Activated gamma-delta T cell (primary cell): ENCODE data around the gene TBC1D5.
A peak's percentile ranks its signal among the peaks of the same experiment; 100 is the strongest.
"Not testable (repeated sequence)": the region's sequence is repeated elsewhere in the genome, so short reads cannot be mapped to it uniquely, and the experiment has no call there.

Experiments used
- DNase-seq: peaks from one replicate; lab custom pipeline; 2025; lab: John Stamatoyannopoulos, UW
- total RNA-seq, 2 donors: gene quantifications; one replicate each; lab custom pipeline; 2026; lab: John Stamatoyannopoulos, UW

The TBC1D5 gene
- 100 to 109 reads per million in 2 donors for total RNA-seq

DNA sequence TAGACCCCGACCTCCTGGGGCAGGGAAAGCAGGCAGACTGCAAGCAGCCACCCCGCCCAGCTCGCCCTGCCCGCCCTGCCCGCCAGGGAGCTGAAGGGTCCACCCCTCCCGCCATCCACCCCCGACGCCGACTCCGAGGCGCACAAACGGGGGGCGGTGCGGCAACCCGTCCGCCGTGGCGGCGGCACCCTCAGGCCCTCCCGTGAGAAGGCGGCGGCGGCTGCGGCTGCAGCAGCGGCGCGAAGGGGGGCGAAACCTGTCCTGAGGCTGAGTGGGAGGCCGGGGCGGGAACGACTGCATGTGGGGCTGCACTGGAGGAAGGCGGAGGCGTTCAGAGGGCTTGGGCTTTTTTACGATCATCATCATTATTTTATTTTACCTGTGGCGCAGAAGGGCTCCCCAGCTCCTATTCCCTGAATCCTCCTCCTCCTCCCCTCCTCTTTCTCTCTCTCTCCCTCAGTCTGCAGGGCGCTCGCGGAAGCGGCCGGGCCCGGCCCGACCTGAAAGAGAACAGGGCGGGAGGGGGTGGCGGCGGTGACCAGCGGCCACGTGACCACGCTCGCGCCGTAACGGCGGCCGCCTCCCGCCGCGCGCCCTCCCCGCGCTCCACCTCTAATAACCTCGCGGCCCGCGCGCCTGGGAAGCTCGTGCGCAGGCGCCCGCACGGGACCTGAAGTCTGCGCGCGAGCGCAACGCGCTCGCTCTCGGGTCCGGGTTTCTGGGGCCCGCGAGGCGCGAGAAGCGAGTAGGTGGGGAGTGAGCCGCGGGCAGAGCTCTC is at the start of gene TBC1D5:
Gene TBC1D5 (minus strand): TSS at position 530 of the 778 bp plus-strand sequence. CDS start 234,061 bp downstream, outside the sequence.
- DNase-seq, result peak; percentile 86

- no peak for DNase-seq
Observed at GRCh38 chr3:17783426-17783825, 41.0 kb upstream of the TBC1D5 start.

DNA sequence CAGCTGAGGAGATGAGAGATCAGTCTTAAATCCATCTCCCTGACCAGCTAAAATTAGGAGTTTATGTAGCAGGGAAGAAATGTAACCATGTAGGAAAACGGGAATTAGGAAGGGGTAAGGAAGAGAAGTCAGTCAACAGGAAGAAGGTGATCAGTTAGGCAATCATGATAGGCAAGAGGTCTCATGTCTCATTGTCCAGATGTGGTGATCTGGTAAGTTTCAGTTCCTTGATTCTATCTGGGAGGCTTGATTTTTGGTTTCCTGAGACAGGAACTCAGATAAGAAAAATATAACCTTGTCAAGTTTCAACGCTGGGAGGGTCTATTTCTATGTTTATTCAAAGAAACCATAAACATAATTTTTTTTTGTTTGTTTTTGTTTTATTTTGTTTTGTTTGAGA is 40.3 kb upstream of the TBC1D5 start:
- DNase-seq, result no peak

GRCh38 chr3:17780369-17780768 is 37.9 kb upstream of the TBC1D5 start:
- not testable (repeated sequence) for DNase-seq

GRCh38 chr3:17779304-17780250 is 37.1 kb upstream of the TBC1D5 start:
- not testable (repeated sequence) for DNase-seq

DNA sequence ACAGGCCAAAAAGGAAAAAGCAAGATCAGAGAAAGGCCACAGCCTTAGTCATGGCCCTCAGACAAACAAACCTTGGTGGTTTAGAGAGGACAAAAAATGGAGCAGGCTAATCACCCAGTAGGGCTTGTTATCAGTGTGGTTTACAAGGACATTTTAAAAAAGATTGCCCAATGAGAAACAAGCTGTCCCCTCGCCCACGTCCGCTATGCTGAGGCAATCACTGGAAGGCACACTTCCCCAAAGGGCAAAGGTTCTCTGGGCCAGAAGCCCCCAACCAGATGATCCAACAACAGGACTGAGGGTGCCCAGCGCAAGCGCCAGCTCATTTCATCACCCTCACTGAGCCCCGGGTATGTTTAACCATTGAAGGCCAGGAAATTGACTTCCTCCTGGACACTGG is 34.9 kb upstream of the TBC1D5 start:
- DNase-seq, result not testable (repeated sequence)

- no peak for DNase-seq
Observed at GRCh38 chr3:17775073-17775472, 32.6 kb upstream of the TBC1D5 start.

GRCh38 chr3:17774180-17774910 is 31.9 kb upstream of the TBC1D5 start:
- not testable (repeated sequence) for DNase-seq

DNA sequence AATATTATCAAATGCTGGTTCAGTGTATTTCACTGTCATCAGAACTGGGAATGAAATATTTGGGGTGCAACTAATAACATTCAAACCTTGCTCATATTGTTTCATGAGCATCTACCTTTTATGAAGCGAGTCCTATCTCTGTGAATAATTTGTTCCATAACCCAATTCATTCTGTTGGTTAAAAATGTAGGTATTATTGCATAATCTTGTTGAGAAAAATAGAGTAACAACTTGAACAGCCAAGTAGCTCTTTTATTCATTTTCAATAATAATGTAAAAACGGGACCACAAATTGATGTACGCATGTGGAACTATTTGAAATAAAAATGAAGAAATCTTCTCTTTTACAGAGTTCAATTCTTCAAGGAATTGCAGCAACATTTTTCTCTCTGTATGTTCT is 30.1 kb upstream of the TBC1D5 start:
- DNase-seq, result no peak

DNA sequence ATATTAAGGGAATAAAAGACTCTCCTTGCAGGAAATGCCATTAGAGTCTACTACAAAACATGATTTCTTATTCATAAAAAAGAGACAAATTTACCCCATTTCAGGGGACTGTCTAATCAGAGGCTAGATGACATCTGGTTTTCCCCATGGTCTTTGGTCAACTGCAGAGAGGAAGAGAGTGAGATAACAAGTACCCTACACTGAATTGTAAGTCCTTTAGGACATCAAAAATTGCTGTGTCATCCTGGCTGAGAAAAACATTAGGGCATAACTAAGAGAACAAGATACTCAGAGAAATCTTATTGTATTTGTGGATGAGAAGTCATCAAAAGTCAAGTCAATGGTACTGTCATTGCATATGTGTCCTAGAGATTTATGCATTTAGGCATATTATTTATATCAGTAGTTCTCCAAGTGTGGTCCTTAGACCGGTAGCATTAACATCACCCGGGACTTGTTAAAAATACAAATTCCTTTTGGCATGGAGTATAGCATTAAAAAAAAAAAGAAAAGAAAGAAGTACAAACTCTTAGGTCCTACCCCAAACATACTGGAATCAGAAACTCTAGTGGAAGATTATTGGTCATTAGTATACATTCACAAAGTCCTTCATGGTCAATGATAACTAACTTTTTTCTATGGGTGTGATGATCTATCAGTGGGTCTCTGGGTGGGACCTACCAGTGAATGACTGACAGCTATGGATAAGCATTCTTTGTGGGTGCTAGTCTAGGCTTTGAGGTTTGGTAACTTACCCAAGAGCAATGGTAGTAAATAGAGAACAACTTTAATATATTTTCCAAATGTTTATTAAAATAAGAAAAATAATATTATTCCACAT is 29.0 kb upstream of the TBC1D5 start:
- DNase-seq, result no peak

GRCh38 chr3:17770682-17771081 is 28.3 kb upstream of the TBC1D5 start:
- DNase-seq, result no peak

DNA sequence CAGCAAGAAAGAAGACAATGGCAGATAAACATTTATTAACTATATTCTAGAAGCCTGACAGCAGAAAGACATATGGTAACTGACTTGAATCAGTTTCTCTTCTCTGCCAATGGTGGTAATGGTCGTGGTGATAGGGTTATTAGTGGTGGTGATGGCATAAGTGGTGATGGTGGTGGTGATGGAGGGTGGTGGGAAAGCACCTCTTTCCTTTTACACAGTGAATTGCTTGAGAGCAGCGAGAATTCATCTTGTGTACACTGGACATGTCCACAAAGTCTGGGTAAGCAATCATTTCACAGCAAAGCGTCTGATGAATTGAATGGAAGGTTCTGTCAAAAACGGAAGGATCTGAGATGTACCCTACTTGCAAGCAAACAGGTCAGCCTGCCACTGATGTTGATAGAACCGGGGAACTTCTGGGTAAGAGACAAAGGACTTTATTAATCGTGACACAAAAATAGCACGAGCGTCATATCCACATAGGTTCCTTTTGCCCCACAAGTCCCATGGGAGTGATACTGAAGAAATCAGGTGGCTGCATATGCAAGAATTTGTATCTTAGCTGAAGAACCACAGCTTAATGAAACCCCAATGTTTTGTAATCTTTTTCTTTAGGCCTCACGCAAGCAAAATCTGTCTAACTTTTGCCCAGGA is 23.5 kb upstream of the TBC1D5 start:
- no peak for DNase-seq

DNA sequence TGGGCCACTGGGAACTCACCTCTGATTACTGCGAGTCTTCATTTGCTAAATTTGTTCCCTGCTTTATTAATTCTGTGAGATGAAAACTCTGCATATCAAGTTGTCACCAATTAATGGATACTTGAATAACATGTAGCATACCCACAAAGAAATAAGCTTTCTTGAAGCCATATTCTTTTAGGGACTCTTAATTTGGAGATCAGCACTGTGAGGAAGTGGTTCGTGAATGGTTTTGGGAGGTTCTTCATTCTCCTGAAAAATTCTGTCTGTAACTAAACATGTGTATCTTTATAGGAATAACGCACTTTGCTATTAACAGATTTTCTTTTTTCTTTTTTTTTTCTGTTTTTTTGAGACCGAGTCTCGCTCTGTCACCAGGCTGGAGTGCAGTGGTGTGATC is 19.1 kb upstream of the TBC1D5 start:
- no peak for DNase-seq

DNA sequence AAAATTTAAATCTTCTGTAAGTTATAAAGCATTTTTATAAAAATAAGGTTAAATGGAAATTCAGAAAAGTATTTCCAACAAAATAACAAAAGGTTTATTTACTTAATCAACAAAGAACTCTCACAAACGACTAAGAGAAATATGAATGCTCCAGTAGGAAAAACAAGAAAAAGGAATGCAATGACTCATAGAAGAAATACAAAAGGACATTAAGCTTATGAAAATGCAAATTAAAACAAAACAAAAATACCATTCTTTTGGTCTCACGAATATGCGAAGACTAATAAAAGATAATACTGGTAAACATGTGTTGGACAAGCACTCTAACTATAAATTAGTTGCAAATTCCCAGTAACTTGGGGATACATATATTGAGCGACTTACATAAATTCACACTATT is 17.5 kb upstream of the TBC1D5 start:
- no peak for DNase-seq

DNA sequence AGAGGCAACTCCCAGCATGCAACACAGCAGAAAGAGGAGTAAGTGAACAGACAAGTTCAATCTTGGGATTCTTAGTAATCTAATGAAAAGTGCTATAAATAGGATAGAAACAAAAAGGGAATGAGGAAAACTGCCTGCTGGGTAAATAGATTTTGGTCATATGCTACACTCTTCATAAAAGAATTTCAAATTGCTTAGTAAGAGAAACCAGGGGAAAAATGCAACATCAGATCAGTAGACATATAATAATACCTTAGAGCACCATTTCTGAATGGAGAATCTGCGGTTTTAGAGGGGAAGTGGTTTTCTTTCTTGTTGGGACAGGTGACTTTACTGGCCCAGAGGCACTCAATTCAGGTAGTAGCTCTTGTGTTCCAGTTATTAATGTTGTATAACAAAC is 13.4 kb upstream of the TBC1D5 start:
- DNase-seq, result no peak

GRCh38 chr3:17753632-17753992 is 11.2 kb upstream of the TBC1D5 start:
- no peak for DNase-seq

DNA sequence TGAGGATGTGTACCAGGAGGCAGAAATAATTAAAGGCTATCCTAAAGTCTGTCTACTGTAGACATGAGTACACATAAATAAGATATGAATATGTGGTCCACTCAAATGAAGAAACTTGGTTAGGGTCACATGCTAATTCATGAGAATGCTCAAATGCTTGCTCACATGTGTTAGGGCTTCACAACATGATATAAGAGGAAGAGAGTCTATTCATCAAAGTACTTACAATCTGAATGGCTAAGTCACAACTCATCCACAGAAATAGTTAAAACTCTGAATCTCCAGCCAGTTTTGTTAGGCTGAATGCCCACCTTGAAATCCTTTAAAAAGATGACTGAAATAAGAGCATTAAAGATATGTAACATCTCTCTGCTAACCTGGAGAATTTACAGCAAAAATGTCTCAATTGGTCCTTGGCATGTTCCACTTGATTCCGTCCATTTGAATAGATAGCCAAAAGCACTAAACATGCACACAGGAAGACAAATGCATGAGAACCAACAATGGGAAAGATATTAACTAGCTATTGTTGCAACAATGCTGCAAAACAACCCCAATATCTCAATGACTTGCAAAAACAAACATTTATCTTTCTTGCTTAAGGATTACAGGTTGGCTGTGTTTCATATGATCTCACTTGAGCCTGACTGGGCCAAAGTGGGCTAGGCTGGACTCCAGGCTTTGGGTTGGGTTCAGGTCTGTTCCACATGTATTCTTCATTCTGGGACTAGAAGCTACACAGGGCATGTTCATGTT is 10.6 kb upstream of the TBC1D5 start:
- no peak for DNase-seq

GRCh38 chr3:17752436-17752835 is 10.0 kb upstream of the TBC1D5 start:
- DNase-seq, result no peak

- DNase-seq, result no peak
Observed at GRCh38 chr3:17749705-17750293, 7.4 kb upstream of the TBC1D5 start.

GRCh38 chr3:17749281-17749680 is 6.8 kb upstream of the TBC1D5 start:
- no peak for DNase-seq
